Fibroblast of the aortic adventitia (primary cell): ENCODE data around the gene SMTNL2. TPM values are rescaled to one million over a fixed set of nuclear protein-coding genes. Genes with fewer than 3 reads are reported as not detected.
A peak's percentile ranks its signal among the peaks of the same experiment; 100 is the strongest.
"Not testable (repeated sequence)": the region's sequence is repeated elsewhere in the genome, so short reads cannot be mapped to it uniquely, and the experiment has no call there.

ENCODE experiments used
- DNase-seq: peaks from one replicate; pipeline ENCODE4 v3.0.0-alpha.2; 2010; ENCODE audit warnings: low read depth
- H3K4me3 ChIP-seq: 2 replicates; pipeline ENCODE4 v1.5.1; 2011; ENCODE audit warnings: low read depth, mild to moderate bottlenecking, control low read depth, low read length, moderate library complexity
- total RNA-seq: library from RNA; depleted of rRNA; stranded (reverse); fragments of >200 nt; gene quantifications from 2 replicates; pipeline ENCODE4 v1.2.3, GENCODE V29; 2012; ENCODE audit warnings: low replicate concordance
- TF ChIP-seq, protein P1 (sequence below): IDR thresholded peaks from 2 replicates; pipeline ENCODE4 v1.5.1; 2011; ENCODE audit warnings: mild to moderate bottlenecking, low read length, control low read depth, inconsistent platforms; ENCODE audit not compliant: insufficient read depth

The SMTNL2 gene
- total RNA-seq, 1 donor: not detected

DNA sequence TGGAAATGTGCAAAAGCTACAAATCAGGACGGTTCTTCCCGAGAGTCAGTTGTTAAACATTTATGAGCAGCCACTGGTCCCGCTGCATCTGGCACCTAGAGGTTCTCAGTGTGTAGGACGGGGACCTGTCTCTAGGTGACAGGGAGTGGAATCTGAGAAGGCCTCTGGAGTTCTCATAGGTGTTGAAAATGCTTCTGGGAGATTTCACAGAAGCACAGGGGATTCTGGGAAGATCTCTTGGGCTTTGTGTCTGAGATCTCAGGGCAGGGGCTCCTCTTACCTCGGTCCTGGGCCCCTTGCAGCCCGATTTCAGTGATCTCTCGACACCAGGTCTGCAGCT lies 48.2 kb downstream of the SMTNL2 start:
- TF ChIP-seq, protein P1, sequence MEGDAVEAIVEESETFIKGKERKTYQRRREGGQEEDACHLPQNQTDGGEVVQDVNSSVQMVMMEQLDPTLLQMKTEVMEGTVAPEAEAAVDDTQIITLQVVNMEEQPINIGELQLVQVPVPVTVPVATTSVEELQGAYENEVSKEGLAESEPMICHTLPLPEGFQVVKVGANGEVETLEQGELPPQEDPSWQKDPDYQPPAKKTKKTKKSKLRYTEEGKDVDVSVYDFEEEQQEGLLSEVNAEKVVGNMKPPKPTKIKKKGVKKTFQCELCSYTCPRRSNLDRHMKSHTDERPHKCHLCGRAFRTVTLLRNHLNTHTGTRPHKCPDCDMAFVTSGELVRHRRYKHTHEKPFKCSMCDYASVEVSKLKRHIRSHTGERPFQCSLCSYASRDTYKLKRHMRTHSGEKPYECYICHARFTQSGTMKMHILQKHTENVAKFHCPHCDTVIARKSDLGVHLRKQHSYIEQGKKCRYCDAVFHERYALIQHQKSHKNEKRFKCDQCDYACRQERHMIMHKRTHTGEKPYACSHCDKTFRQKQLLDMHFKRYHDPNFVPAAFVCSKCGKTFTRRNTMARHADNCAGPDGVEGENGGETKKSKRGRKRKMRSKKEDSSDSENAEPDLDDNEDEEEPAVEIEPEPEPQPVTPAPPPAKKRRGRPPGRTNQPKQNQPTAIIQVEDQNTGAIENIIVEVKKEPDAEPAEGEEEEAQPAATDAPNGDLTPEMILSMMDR: no peak
- H3K4me3 ChIP-seq: no peak overlapping the region
- DNase-seq: no peak

DNA sequence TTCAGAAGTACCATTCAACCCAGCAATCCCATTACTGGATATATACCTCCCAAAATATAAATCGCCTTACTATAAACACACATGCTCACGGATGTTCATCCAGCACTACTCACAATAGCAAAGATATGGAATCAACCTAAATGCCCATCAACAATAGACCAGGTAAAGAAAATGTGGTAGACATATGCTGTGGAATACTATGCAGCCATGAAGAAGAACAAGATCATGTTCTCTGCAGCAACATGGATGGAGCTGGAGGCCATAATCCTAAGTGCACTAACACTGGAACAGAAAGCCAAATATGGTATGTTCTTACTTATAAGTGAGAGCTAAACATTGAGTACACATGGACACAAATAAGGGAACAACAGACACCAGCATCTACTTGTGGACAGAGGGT lies 49.3 kb downstream of the SMTNL2 start:
- H3K4me3 ChIP-seq: no peak overlapping the region
- DNase-seq: no peak
- TF ChIP-seq, protein P1: no peak

DNA sequence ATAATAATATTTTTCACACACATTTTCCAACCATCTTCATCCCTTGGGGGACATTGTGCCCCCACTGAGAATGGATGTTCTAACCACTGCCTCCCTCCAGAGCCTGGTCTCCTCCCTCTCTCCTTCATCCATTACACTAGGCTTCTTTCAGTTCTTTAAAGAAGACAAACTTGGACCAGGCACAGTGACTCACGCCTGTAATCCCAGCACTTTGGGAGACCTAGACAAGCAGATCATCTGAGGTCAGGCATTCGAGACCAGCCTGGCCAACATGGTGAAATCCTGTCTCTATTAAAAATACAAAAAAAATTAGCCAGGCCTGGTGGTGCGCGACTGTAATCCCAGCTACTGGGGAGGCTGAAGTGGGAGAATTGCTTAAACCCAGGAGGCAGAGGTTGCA lies 50.6 kb downstream of the SMTNL2 start:
- H3K4me3 ChIP-seq: no peak overlapping the region
- TF ChIP-seq, protein P1: no peak
- DNase-seq: peak; percentile 11

DNA sequence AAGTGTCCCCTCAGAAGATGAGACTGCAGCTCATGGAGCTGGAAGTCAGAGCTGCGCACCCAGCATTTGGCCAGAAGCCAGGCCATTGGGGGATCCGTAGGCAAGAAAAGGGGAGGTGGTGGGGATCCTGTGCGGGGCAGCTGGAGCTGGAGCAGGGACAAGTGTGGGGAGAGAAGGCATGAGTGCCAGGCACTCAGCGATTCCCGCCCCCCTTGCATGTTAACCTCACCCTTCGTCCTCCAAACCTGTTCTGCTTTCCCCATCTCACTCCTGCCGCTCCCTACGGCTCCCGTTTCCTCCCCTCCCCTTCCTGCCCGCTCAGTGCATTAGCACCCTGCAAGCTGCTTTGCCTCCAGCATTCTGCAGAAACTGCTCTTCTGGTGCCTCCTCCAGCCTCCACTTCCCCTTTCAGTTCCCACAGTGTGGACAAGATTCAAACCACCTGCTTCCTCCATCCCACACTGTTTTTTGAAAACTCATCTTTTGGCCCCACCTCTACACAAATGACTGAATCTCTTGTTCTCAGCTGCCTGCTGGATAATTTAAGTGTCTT lies 51.6 kb downstream of the SMTNL2 start:
- H3K4me3 ChIP-seq: no peak overlapping the region
- no peak for DNase-seq
- TF ChIP-seq, protein P1: no peak

DNA sequence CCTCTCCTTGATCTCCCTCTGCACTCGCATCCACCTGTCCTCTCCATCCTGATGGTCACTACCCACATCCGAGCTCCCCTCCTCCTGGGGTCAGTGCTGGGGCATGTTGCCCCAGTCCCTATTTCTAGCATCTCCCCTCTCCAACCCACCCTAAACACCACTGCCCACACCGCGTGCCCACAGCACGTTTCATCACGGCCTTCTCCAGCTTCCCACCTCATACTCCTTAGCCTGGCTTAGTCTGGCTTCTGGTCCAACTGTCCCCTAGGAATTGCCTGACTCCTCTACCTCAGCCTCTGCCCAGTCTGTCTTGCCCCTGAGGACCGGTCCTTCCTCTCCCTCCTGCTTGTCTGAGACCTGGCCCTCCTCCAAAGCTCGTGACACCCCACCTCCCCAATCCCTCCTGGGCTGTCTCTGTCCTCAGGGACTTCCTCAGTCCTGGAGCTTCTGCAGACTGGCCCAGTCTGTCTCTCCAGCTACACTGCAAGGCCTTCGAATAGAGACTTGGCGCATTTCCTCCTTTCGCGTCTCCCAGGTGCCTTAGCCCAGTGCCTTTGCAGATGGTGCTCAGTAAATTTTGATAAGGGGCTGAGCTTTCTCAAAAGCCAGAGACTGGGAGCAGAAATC lies 52.3 kb downstream of the SMTNL2 start:
- no peak for DNase-seq
- TF ChIP-seq, protein P1: no peak

DNA sequence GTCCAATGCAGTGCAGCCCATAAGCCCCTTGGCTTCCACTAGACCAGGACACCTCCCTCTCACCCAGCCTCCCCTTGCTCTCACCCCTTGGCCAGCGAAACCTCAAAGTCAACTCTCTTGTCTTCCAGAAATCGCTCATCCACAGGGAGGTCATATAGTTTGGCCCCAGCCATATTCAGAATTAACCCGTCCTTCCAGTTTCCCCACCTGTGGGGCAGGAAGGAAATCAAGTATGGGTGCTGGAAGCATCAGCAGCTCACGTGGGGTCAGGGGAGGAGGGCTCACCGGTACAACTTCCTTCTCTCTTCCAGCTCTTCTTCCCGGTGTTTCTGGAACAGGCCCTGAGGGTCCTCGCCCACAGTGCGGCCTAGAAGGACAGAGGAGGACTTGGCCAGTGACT lies 54.4 kb downstream of the SMTNL2 start:
- DNase-seq, H3K4me3 ChIP-seq: not testable (repeated sequence)

More for the DNA sequence above, 52.3 kb downstream of the SMTNL2 start:
- H3K4me3 ChIP-seq: no peak overlapping the region

DNA sequence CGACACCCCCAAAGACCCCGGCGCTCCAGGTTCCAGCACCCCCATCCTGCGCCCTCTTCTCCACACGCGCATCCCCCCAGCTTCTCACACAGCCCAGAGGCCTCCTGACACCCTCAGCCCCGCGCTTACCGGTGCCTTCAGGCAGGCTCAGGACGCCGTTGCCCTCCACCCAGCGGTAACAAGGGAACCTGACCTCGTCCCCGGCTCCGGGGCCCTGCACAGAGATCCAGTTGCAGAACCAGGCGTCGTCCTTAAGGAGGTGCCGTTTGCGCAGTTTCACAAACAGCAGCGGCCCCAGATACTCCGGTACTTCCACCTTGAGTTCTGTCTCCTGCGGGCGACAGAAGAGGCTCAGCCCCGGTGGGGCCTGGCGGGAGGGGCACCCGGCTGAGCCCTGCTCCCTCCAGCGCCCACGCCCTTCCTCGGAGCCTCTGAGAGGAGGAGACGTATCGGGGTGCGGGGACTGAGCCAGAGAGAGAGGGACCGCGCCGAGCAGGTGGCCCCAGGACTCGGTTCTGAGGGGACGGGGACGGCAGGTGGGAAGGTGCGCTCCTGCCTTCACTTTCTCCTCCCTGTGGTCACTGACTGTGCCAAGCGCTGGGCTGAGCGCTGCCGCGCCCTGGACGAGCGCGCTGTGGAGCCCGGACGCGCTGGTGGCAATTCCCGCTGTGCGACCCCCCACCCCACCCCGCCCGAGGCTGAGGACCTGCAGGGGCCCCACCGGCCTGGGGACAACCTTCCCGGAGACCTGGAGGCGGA lies 55.2 kb downstream of the SMTNL2 start:
- TF ChIP-seq, protein P1: peak; percentile 4

DNA sequence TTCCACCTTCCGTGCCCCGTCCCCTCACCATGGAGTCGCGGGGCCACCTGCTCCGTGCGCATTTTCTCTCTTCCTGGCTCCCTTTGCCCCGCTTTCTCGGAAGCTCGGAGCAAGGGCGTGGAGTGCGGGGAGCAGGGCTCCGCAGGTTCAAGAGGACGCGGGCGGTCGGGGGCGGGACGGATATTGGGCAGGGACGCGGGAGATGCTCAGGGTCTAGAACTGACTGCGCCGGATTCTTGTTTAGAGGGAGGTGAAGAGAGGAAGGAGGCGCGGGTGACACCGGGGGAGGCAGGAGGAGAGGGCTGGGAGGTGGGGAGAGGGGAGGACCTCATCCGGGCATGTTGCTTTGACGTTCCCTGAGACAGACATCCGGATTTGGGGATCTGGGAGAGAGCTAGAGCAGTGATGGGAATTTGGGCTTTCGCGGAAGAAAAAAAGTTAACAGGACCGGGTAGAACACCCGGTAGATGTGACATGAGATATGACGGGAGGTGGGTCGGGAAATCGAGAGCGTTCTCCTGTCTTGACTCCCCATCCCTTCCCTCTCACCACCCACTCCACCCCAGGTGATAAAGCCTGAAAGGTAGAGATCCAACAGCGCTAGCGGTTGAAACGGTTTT lies 56.4 kb downstream of the SMTNL2 start:
- DNase-seq, H3K4me3 ChIP-seq: not testable (repeated sequence)

More for the DNA sequence above, 55.2 kb downstream of the SMTNL2 start:
- not testable (repeated sequence) for H3K4me3 ChIP-seq
- peak; percentile 25 for DNase-seq
